NCI-H1436 treated with DMSO at 0.1 percent for 48 hours (cell line): Measurements from ENCODE around the gene IGFBP4.

ENCODE experiments used
- DNase-seq: peaks from one replicate; lab custom pipeline; 2025; lab: John Stamatoyannopoulos, UW

Gene IGFBP4

GRCh38 chr17:40432864-40433528, 10.3 kb upstream of the IGFBP4 start:
- DNase-seq: no peak

- DNase-seq: no peak
Observed at GRCh38 chr17:40433551-40434415, 9.5 kb upstream of the IGFBP4 start.

- no peak for DNase-seq
Observed at GRCh38 chr17:40436636-40437035, 6.6 kb upstream of the IGFBP4 start.

GRCh38 chr17:40437095-40437732, 6.0 kb upstream of the IGFBP4 start:
- DNase-seq: no peak

- no peak for DNase-seq
Observed at GRCh38 chr17:40440166-40440565, 3.1 kb upstream of the IGFBP4 start.

- no peak for DNase-seq
Observed at GRCh38 chr17:40442392-40443195, 656 bp upstream of the IGFBP4 start.

- no peak for DNase-seq
Observed at GRCh38 chr17:40443988-40444899, 994 bp downstream of the IGFBP4 start.

- no peak for DNase-seq
Observed at GRCh38 chr17:40445751-40446468, 2.7 kb downstream of the IGFBP4 start.

GRCh38 chr17:40447148-40447644, 3.9 kb downstream of the IGFBP4 start:
- no peak for DNase-seq

GRCh38 chr17:40447806-40448205, 4.6 kb downstream of the IGFBP4 start:
- DNase-seq: no peak

- DNase-seq: no peak
Observed at GRCh38 chr17:40448213-40448638, 5.0 kb downstream of the IGFBP4 start.

GRCh38 chr17:40448639-40449261, 5.5 kb downstream of the IGFBP4 start:
- no peak for DNase-seq

- DNase-seq: no peak
Observed at GRCh38 chr17:40450175-40450574, 6.9 kb downstream of the IGFBP4 start.

GRCh38 chr17:40451420-40451819, 8.2 kb downstream of the IGFBP4 start:
- DNase-seq: no peak

- no peak for DNase-seq
Observed at GRCh38 chr17:40452216-40452787, 9.1 kb downstream of the IGFBP4 start.

GRCh38 chr17:40452921-40453378, 9.7 kb downstream of the IGFBP4 start:
- DNase-seq: no peak

- DNase-seq: no peak
Observed at GRCh38 chr17:40453881-40454612, 10.8 kb downstream of the IGFBP4 start.

GRCh38 chr17:40454613-40454995, 11.4 kb downstream of the IGFBP4 start:
- no peak for DNase-seq
